Liver (tissue), 3 donors: ENCODE data around the gene CYLC1.
A peak's percentile ranks its signal among the peaks of the same experiment; 100 is the strongest.

Experiments
- CTCF ChIP-seq: fragments of 150-350 bp; IDR thresholded peaks from 2 replicates; pipeline ENCODE4 v1.5.1; 2017; ENCODE audit warnings: improper control_type of control experiment, low read depth, low read length; ENCODE audit not compliant: missing input control
- EGR1 ChIP-seq, 2 donors: IDR thresholded peaks; 2 replicates each; pipeline ENCODE4 v1.6.1; 2016 to 2018; ENCODE audit warnings: antibody characterized with exemption in 2 of 2, low read depth in 2 of 2
- FOXA1 ChIP-seq: IDR thresholded peaks from 2 replicates; pipeline ENCODE4 v1.6.1; 2016; ENCODE audit warnings: antibody characterized with exemption
- JUND ChIP-seq, 2 donors: IDR thresholded peaks; 2 replicates each; pipeline ENCODE4 v1.6.1; 2016; ENCODE audit warnings: antibody characterized with exemption in 2 of 2
- MAX ChIP-seq: IDR thresholded peaks from 2 replicates; pipeline ENCODE4 v1.6.1; 2016; ENCODE audit warnings: antibody characterized with exemption
- RAD21 ChIP-seq, 2 donors: IDR thresholded peaks; 2 replicates each; pipeline ENCODE4 v1.6.1; 2016; ENCODE audit warnings: antibody characterized with exemption in 2 of 2, mild to moderate bottlenecking in 2 of 2
- REST ChIP-seq: IDR thresholded peaks from 2 replicates; pipeline ENCODE4 v1.6.1; 2016; ENCODE audit warnings: antibody characterized with exemption, mild to moderate bottlenecking
- SP1 ChIP-seq: IDR thresholded peaks from 2 replicates; pipeline ENCODE4 v1.6.1; 2018; ENCODE audit warnings: antibody characterized with exemption, mild to moderate bottlenecking
- TAF1 ChIP-seq: conservative IDR thresholded peaks from 2 replicates; pipeline ENCODE4 v1.6.1; 2016; ENCODE audit warnings: antibody characterized with exemption, mild to moderate bottlenecking
- YY1 ChIP-seq: IDR thresholded peaks from 2 replicates; pipeline ENCODE4 v1.6.1; 2016; ENCODE audit warnings: antibody characterized with exemption, mild to moderate bottlenecking
- donor health status: healthy.
- donor health status: healthy.

DNA sequence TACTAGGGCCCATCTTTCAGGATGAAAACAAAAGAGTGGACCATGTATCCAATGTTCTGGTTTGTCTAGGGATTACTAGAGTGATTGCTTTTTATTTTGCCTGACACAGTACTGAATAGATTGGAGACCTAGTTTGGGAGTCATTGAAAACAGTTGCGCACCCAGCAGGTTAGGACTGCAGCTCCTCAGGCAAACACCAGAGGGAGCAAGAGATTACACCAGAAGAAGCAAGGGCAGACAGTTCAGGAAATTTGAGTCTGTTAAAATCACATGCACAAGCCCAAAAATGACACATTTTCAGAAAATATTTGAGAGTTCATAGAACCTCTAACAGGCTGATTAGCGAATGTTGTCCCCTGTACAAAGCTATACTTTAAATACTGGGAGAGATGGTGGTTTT lies 55.6 kb downstream of the CYLC1 start:
- TF ChIP-seq TAF1 = no peak
- peak; percentile 46 for TF ChIP-seq CTCF
- no peak for TF ChIP-seq SP1
- TF ChIP-seq JUND (IDR thresholded peaks at IDR 0.05) = no peak
- no peak for TF ChIP-seq EGR1 (IDR thresholded peaks at IDR 0.05; ENCODE audit: low read depth in 2 of 2)
- no peak for TF ChIP-seq REST
- TF ChIP-seq MAX = no peak
- TF ChIP-seq YY1 = no peak
- TF ChIP-seq RAD21 (IDR thresholded peaks at IDR 0.05) = peak; percentile 44 to 76
- TF ChIP-seq FOXA1 = no peak
